Nephron (organoid): Measurements from ENCODE around the gene VAX1.
A peak's percentile ranks its signal among the peaks of the same experiment; 100 is the strongest.

ENCODE experiments used
- H3K27ac Mint-ChIP-seq, 3 experiments: 2 replicates each; pipeline ENCODE4 v1.8.0; 2020; ENCODE audit warnings: mixed read lengths in 3 of 3, mild to moderate bottlenecking in 2 of 3, moderate library complexity in 1 of 3
- H3K27me3 Mint-ChIP-seq: 2 replicates; pipeline ENCODE4 v1.8.0; 2021; ENCODE audit warnings: low read depth, mild to moderate bottlenecking, moderate library complexity, mixed read lengths
- H3K36me3 Mint-ChIP-seq: 2 replicates; pipeline ENCODE4 v1.8.0; 2020; ENCODE audit warnings: low read depth, mixed read lengths
- H3K4me1 Mint-ChIP-seq: 2 replicates; pipeline ENCODE4 v1.8.0; 2020; ENCODE audit warnings: mixed read lengths
- H3K4me3 Mint-ChIP-seq, 3 experiments: 2 replicates each; pipeline ENCODE4 v1.8.0; 2020; ENCODE audit warnings: mild to moderate bottlenecking in 3 of 3, mixed read lengths in 3 of 3, moderate library complexity in 2 of 3
- H3K9me3 Mint-ChIP-seq: 2 replicates; pipeline ENCODE4 v1.8.0; 2020; ENCODE audit warnings: mixed read lengths
- CTCF ChIP-seq, 3 experiments: fragments of 200-600 bp; sonication (generic); IDR thresholded peaks; one replicate each; pipeline ENCODE4 v1.5.0; 2021; ENCODE audit warnings: antibody characterized with exemption in 3 of 3; ENCODE audit not compliant: unreplicated experiment in 3 of 3

VAX1 gene

GRCh38 chr10:117137031-117137910, 799 bp downstream of the VAX1 start:
- Mint-ChIP-seq H3K27ac (no peak overlapping the region), H3K4me3 (peak overlapping the region; percentile 68 to 76 (median 72)), H3K27me3 (peaks cover 98% of the 10 kb centered on the region), H3K9me3 (peaks cover 11% of the 10 kb centered on the region), H3K4me1 (peaks cover 38% of the 10 kb centered on the region), H3K36me3 (no peaks in the 10 kb centered on the region)
- TF ChIP-seq CTCF (IDR thresholded peaks at IDR 0.05; ENCODE audit: unreplicated experiment in 3 of 3), result no peak

- Mint-ChIP-seq H3K4me1 (peaks cover 45% of the 10 kb centered on the region), H3K27me3 (peaks cover 98% of the 10 kb centered on the region), H3K4me3 (peak overlapping the region; percentile 38 to 69 (median 67)), H3K36me3 (no peaks in the 10 kb centered on the region), H3K27ac (no peak overlapping the region), H3K9me3 (peaks cover 7% of the 10 kb centered on the region)
- TF ChIP-seq CTCF (IDR thresholded peaks at IDR 0.05; ENCODE audit: unreplicated experiment in 3 of 3), result no peak
These were observed 1.6 kb downstream of the VAX1 start for GRCh38 chr10:117136391-117136975.

- H3K27me3 Mint-ChIP-seq, result peaks cover 98% of the 10 kb centered on the region
- H3K9me3 Mint-ChIP-seq, result peaks cover 5% of the 10 kb centered on the region
- H3K27ac Mint-ChIP-seq, result no peak overlapping the region
- H3K4me1 Mint-ChIP-seq, result peaks cover 53% of the 10 kb centered on the region
- TF ChIP-seq CTCF (IDR thresholded peaks at IDR 0.05; ENCODE audit: unreplicated experiment in 3 of 3), result no peak
- peak overlapping the region; percentile 67 to 69 (median 68) for H3K4me3 Mint-ChIP-seq
- no peaks in the 10 kb centered on the region for H3K36me3 Mint-ChIP-seq
These were observed 2.5 kb downstream of the VAX1 start for GRCh38 chr10:117135480-117136140.

GRCh38 chr10:117135026-117135372, 3.1 kb downstream of the VAX1 start:
- H3K27ac Mint-ChIP-seq, result no peak overlapping the region

GRCh38 chr10:117134306-117135025, 3.6 kb downstream of the VAX1 start:
- Mint-ChIP-seq H3K27ac (no peak overlapping the region), H3K9me3 (peaks cover 5% of the 10 kb centered on the region), H3K36me3 (no peaks in the 10 kb centered on the region), H3K4me3 (peak overlapping the region; percentile 45 to 69 (median 66)), H3K27me3 (peaks cover 99% of the 10 kb centered on the region), H3K4me1 (peaks cover 54% of the 10 kb centered on the region)
- no peak for TF ChIP-seq CTCF (IDR thresholded peaks at IDR 0.05; ENCODE audit: unreplicated experiment in 3 of 3)

More at GRCh38 chr10:117135026-117135372, 3.1 kb downstream of the VAX1 start:
- peak overlapping the region; percentile 67 to 69 (median 68) for H3K4me3 Mint-ChIP-seq
- no peak for TF ChIP-seq CTCF (IDR thresholded peaks at IDR 0.05; ENCODE audit: unreplicated experiment in 3 of 3)
- H3K4me1 Mint-ChIP-seq, result peaks cover 54% of the 10 kb centered on the region
- no peaks in the 10 kb centered on the region for H3K36me3 Mint-ChIP-seq
- H3K27me3 Mint-ChIP-seq, result peaks cover 98% of the 10 kb centered on the region
- peaks cover 5% of the 10 kb centered on the region for H3K9me3 Mint-ChIP-seq
